ENCODE data around the gene IL12B.
"Not testable (repeated sequence)": the region's sequence is repeated elsewhere in the genome, so short reads cannot be mapped to it uniquely, and the experiment has no call there.

Gene IL12B

DNA sequence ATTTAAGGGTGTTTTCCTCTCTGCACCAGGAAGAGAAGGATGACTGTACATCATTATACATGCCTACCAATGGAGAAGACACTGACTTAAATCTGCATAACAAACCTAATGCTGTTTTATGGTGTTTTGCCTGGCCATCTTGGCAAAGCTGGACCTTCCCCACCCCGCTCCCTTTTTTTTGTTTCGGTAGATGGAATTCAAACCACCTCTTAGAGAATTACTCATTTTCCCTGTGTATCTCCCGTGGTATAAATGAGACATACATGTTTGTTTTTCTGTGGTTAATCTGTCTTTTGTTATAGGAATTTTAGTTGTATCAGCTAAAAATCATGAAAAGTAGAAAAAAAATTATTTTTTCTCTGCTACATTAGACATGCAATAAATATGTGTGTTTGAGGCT lies 28.8 kb downstream of the IL12B start:
- TF ChIP-seq TAF1 (IDR thresholded peaks at IDR 0.05; ENCODE audit: low read depth, low read length) (no peak), SPI1 (IDR thresholded peaks at IDR 0.05; ENCODE audit: low read depth, low read length) (no peak), PAX5 (IDR thresholded peaks at IDR 0.05; ENCODE audit: insufficient read depth, low read length, severe bottlenecking) (no peak), POLR2AphosphoS5 (IDR thresholded peaks at IDR 0.05; ENCODE audit: low read depth, low read length) (no peak), POU2F2 (IDR thresholded peaks at IDR 0.05; ENCODE audit: low read depth, low read length) (no peak), POLR2A (IDR thresholded peaks at IDR 0.05; ENCODE audit: low read depth, low read length) (no peak)
- FAIRE-seq (no peak), DNase-seq (ENCODE audit: insufficient read length, low spot score) (no peak)

DNA sequence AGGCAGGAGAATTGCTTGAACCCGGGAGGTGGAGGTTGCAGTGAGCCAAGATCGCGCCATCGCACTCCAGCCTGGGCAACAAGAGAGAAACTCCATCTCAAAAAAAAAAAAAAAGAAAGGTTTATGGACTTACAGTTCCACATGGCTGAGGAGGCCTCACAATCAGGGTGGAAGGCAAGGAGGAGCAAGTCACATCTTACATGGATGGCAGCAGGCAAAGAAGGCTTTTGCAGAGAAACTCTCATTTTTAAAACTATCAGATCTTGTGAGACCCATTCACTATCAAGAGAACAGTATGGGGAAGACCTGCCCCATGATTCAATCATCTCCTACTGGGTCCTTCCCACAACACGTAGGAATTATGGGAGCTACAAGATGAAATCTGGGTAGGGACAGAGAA lies 33.0 kb downstream of the IL12B start:
- FAIRE-seq; DNase-seq (ENCODE audit: insufficient read length, low spot score): not testable (repeated sequence)

DNA sequence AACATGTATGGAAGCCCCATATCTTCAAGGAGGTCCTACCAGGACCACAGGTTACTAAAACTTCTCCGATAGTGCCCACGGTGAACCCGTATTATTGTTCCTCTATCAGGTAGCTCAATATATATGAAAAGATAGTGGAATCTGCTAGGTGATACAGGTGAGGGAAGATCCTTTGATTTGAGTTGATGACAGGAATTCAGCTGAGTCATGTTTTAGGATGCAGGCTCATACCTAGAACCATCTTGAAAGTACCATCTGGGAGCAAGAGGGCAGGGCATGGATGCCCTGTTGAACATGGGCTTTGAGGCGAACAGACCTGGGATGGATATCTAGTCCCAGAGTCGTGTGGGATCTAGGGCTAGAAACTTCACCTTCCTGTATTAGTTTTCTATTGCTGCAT lies 35.4 kb downstream of the IL12B start:
- TF ChIP-seq POLR2AphosphoS5 (IDR thresholded peaks at IDR 0.05; ENCODE audit: low read depth, low read length) (no peak), SPI1 (IDR thresholded peaks at IDR 0.05; ENCODE audit: low read depth, low read length) (no peak), POU2F2 (IDR thresholded peaks at IDR 0.05; ENCODE audit: low read depth, low read length) (no peak), POLR2A (IDR thresholded peaks at IDR 0.05; ENCODE audit: low read depth, low read length) (no peak), TAF1 (IDR thresholded peaks at IDR 0.05; ENCODE audit: low read depth, low read length) (no peak), PAX5 (IDR thresholded peaks at IDR 0.05; ENCODE audit: insufficient read depth, low read length, severe bottlenecking) (no peak)
- no peak for FAIRE-seq
- no peak for DNase-seq (ENCODE audit: insufficient read length, low spot score)

DNA sequence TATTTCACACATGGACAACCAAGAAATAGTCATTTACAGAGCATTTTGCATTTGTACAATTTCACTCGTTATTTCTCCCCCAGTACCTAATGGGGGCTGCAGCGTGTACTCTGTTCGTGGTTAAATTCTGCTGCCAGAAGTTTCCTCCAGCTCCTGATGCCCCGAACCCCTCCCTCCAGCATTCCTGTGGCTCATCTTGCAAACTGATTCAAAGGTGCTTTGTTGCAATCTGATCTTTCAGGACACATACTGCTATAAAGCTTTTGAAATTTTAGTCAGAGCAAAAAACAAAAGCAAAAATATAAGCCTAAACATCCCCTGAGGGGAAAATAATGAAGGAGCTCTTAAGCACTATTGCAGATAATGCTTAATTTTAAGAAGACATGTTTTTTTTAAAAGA lies 39.5 kb downstream of the IL12B start:
- DNase-seq (ENCODE audit: insufficient read length, low spot score) = no peak
- TF ChIP-seq TAF1 (IDR thresholded peaks at IDR 0.05; ENCODE audit: low read depth, low read length) (no peak), PAX5 (IDR thresholded peaks at IDR 0.05; ENCODE audit: insufficient read depth, low read length, severe bottlenecking) (no peak), POU2F2 (IDR thresholded peaks at IDR 0.05; ENCODE audit: low read depth, low read length) (no peak), POLR2AphosphoS5 (IDR thresholded peaks at IDR 0.05; ENCODE audit: low read depth, low read length) (no peak), SPI1 (IDR thresholded peaks at IDR 0.05; ENCODE audit: low read depth, low read length) (no peak), POLR2A (IDR thresholded peaks at IDR 0.05; ENCODE audit: low read depth, low read length) (no peak)
- FAIRE-seq = no peak

DNA sequence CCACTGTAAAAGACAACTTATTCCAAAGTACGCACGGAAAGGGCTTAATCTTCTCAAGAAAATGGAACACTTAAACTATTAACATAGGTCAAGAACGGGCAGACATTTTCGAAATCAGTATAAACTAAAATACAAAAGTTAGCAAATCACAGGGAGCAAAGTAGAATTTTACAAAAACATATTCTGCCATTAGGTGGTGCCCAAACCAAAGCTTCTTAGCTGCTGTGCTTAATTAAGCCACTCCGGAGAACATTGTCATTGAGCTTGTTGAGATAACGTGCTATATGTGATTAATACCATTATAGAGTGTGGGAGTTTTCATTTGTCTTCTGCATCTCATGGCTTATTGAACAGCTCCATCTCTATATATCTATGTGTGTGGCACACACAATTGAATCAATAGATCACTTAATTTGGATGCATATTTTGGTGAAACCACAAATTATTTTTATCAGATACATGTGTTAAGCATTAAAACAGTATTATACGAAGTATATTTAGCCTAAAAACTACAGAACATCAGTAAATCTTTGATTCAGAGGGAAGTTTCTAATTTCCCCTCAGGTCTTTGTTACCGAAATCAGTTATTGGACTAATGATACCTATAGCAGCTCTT lies 43.8 kb downstream of the IL12B start:
- FAIRE-seq (no peak), DNase-seq (ENCODE audit: insufficient read length, low spot score) (no peak)
- TF ChIP-seq POU2F2 (IDR thresholded peaks at IDR 0.05; ENCODE audit: low read depth, low read length) (no peak), PAX5 (IDR thresholded peaks at IDR 0.05; ENCODE audit: insufficient read depth, low read length, severe bottlenecking) (no peak), SPI1 (IDR thresholded peaks at IDR 0.05; ENCODE audit: low read depth, low read length) (no peak), POLR2AphosphoS5 (IDR thresholded peaks at IDR 0.05; ENCODE audit: low read depth, low read length) (no peak), POLR2A (IDR thresholded peaks at IDR 0.05; ENCODE audit: low read depth, low read length) (no peak), TAF1 (IDR thresholded peaks at IDR 0.05; ENCODE audit: low read depth, low read length) (no peak)

DNA sequence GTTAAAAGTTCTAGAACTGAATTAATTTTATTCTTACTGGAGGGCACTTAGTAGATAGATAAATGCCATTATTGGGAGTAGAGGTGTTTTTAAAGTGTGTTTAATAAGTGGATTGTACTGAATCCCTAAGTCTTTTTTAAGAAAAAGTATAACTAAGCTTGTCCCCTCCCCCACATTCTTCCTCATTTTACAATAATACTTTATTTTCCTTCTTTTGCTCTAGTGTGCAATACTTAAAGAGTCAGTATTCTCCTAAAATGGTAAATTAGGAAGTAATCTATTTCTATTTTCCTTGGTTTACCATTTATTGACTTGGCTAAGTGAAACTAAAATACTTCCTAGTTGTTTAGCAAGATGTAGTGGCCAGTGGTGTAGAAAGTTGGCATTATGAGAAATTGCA lies 55.6 kb downstream of the IL12B start:
- DNase-seq (ENCODE audit: insufficient read length, low spot score) (no peak), FAIRE-seq (no peak)
- TF ChIP-seq TAF1 (IDR thresholded peaks at IDR 0.05; ENCODE audit: low read depth, low read length) = no peak
- TF ChIP-seq POU2F2 (IDR thresholded peaks at IDR 0.05; ENCODE audit: low read depth, low read length) = no peak
- TF ChIP-seq SPI1 (IDR thresholded peaks at IDR 0.05; ENCODE audit: low read depth, low read length) = no peak
- no peak for TF ChIP-seq PAX5 (IDR thresholded peaks at IDR 0.05; ENCODE audit: insufficient read depth, low read length, severe bottlenecking)
- no peak for TF ChIP-seq POLR2A (IDR thresholded peaks at IDR 0.05; ENCODE audit: low read depth, low read length)
- TF ChIP-seq POLR2AphosphoS5 (IDR thresholded peaks at IDR 0.05; ENCODE audit: low read depth, low read length) = no peak

DNA sequence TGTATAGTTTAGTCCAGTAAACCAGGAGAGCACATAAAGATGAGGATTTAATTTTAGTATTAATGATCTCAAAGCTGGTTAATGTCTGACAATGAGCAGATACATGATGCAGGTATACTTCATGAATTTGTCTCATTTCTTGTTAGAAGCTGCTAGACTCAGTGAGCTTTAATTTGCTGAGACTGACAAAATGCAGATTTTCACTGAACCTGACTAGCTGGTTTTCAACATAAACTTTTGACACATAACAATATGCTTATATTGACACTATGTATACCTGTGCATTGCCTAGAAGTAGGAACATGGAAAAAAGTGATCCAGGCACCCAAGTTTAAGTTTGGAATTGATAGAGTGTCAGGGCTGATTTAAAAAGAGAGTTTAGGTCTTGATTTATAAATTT lies 56.4 kb downstream of the IL12B start:
- DNase-seq (ENCODE audit: insufficient read length, low spot score) = no peak
- FAIRE-seq = no peak
- TF ChIP-seq POLR2AphosphoS5 (IDR thresholded peaks at IDR 0.05; ENCODE audit: low read depth, low read length) (no peak), POU2F2 (IDR thresholded peaks at IDR 0.05; ENCODE audit: low read depth, low read length) (no peak), POLR2A (IDR thresholded peaks at IDR 0.05; ENCODE audit: low read depth, low read length) (no peak), SPI1 (IDR thresholded peaks at IDR 0.05; ENCODE audit: low read depth, low read length) (no peak), TAF1 (IDR thresholded peaks at IDR 0.05; ENCODE audit: low read depth, low read length) (no peak), PAX5 (IDR thresholded peaks at IDR 0.05; ENCODE audit: insufficient read depth, low read length, severe bottlenecking) (no peak)

DNA sequence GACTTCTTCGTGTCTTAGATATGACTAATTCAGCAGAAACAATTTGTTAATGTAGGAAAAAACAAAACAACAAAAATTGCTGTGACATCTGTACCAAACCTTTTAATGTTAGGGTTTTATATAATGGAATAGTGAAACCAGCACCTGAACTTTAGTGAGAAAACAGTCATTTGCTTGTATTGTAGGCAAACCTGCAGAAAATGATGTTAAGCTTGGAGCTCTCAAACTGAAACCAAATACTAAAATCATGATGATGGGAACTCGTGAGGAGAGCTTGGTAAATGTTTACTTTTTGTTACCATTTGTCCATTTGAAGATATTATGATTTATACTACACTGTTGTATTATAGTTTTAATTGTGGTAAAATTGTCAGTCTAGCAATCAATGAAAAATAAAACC lies 60.6 kb downstream of the IL12B start:
- TF ChIP-seq SPI1 (IDR thresholded peaks at IDR 0.05; ENCODE audit: low read depth, low read length) (no peak), POLR2A (IDR thresholded peaks at IDR 0.05; ENCODE audit: low read depth, low read length) (no peak), POLR2AphosphoS5 (IDR thresholded peaks at IDR 0.05; ENCODE audit: low read depth, low read length) (no peak), TAF1 (IDR thresholded peaks at IDR 0.05; ENCODE audit: low read depth, low read length) (no peak), PAX5 (IDR thresholded peaks at IDR 0.05; ENCODE audit: insufficient read depth, low read length, severe bottlenecking) (no peak), POU2F2 (IDR thresholded peaks at IDR 0.05; ENCODE audit: low read depth, low read length) (no peak)
- no peak for FAIRE-seq
- DNase-seq (ENCODE audit: insufficient read length, low spot score) = no peak

DNA sequence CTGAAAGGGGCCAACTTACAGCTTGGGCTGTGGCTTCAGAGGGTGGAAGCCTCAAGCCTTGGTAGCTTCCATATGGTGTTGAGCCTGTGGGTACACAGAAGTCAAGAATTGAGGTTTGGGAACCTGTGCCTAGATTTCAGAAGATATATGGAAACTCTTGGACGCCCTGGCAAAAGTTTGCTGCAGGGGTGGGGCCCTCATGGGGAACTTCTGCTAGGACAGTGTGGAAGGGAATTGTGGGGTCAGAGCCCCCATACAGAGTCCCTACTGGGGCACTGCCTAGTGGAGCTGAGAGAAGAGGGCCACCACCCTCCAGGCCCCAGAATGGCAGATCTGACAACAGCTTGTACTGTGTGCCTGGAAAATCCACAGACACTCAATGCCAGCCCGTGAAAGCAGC lies 63.5 kb downstream of the IL12B start:
- not testable (repeated sequence) for DNase-seq (ENCODE audit: insufficient read length, low spot score); FAIRE-seq

All from GM12891 (cell line).